Measurements from ENCODE around the gene PLA2R1.

Gene PLA2R1

DNA sequence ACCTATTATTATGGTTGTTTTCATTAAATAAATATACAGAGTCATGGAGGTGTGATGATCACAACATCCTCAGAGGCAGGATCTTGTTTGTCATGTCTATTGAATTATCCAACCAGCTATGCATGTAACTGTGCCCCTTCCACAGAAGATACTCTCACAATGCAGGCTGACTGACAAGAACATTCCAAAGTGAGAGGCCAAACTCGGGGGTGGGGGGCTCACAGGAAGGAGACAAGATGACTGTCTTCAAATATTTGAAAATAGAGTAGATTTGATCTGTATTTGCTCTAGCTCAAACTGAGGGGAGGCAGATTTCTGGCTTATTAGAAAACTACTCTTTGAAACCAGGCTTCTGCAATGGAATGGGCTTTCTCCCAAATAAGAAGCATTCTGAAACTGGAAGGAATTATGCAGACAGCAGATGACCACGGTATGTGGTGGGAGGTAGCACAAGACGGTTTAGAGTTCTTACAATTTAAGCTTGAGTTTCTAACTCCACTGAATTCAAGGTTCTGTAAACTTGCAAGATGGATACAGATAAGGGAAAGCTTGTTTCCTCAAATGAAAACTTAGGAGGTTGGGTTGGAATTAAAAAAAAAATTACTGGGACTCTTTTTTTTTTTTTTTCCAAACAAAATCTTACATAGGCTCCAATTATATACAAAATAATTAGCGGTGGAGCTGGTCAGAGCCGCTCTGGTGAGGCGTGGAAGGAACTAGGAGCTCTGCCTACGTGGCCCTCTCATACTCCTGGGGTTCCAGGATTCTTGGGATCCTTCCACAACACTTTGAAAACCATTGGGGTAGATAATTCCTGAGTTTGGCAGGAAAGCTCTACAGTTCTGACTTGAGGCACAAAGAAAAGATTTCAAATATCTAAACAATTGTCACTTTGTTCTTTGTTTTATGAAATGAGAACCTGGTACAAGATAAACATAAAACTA, 79.3 kb downstream of the PLA2R1 start:
- Histone ChIP-seq H3K9me3 (ENCODE audit: control insufficient read depth, insufficient read depth, low read length) (no peaks in the 10 kb centered on the region), H3K9me2 (replicated peaks; ENCODE audit: control insufficient read depth, low read length) (no peaks in the 10 kb centered on the region), H3K4me2 (ENCODE audit: low read length) (no peak overlapping the region), H3K36me3 (ENCODE audit: control insufficient read depth, low read length) (no peaks in the 10 kb centered on the region), H3K27me3 (ENCODE audit: control insufficient read depth, low read length) (no peaks in the 10 kb centered on the region), H3F3A (ENCODE audit: control insufficient read depth, insufficient read depth) (no peaks in the 10 kb centered on the region), H3K4me3 (ENCODE audit: low read length) (no peak overlapping the region), H3K79me2 (ENCODE audit: control insufficient read depth, low read length) (no peaks in the 10 kb centered on the region), H3K27ac (ENCODE audit: low read depth, low read length) (no peak overlapping the region), H4K20me1 (ENCODE audit: control insufficient read depth, insufficient read depth, low read depth, low read length) (no peaks in the 10 kb centered on the region), H3K4me1 (ENCODE audit: control insufficient read depth, low read length) (no peaks in the 10 kb centered on the region)
- TF ChIP-seq EZH2phosphoT487 (IDR thresholded peaks at IDR 0.05; ENCODE audit: borderline replicate concordance, low read length): no peak
- TF ChIP-seq, protein P1, sequence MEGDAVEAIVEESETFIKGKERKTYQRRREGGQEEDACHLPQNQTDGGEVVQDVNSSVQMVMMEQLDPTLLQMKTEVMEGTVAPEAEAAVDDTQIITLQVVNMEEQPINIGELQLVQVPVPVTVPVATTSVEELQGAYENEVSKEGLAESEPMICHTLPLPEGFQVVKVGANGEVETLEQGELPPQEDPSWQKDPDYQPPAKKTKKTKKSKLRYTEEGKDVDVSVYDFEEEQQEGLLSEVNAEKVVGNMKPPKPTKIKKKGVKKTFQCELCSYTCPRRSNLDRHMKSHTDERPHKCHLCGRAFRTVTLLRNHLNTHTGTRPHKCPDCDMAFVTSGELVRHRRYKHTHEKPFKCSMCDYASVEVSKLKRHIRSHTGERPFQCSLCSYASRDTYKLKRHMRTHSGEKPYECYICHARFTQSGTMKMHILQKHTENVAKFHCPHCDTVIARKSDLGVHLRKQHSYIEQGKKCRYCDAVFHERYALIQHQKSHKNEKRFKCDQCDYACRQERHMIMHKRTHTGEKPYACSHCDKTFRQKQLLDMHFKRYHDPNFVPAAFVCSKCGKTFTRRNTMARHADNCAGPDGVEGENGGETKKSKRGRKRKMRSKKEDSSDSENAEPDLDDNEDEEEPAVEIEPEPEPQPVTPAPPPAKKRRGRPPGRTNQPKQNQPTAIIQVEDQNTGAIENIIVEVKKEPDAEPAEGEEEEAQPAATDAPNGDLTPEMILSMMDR (IDR thresholded peaks at IDR 0.05; ENCODE audit: low read depth, low read length, poor library complexity, severe bottlenecking): no peak

DNA sequence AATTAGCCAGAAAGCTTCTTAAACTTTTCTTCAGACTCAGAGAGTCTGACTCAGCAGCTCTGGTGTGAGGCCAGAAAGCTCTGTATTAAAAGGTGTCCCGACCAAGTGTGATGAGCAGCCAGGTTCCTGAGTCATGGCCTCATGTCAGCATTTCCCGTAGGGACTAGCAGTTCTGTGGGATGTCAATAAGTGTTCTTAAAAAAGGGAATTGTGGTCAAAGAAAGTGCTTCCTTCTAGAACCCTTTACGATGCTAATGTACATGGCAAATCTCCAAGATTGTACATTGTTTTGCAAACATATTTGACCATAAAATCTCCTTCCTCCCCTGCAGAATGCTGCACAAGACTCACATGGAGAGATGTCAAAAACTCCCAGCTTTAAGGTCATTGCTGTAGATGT, 80.1 kb downstream of the PLA2R1 start:
- H3K27ac ChIP-seq (ENCODE audit: low read depth, low read length): no peak overlapping the region
- no peak overlapping the region for H3K4me2 ChIP-seq (ENCODE audit: low read length)
- H4K20me1 ChIP-seq (ENCODE audit: control insufficient read depth, insufficient read depth, low read depth, low read length): no peaks in the 10 kb centered on the region

DNA sequence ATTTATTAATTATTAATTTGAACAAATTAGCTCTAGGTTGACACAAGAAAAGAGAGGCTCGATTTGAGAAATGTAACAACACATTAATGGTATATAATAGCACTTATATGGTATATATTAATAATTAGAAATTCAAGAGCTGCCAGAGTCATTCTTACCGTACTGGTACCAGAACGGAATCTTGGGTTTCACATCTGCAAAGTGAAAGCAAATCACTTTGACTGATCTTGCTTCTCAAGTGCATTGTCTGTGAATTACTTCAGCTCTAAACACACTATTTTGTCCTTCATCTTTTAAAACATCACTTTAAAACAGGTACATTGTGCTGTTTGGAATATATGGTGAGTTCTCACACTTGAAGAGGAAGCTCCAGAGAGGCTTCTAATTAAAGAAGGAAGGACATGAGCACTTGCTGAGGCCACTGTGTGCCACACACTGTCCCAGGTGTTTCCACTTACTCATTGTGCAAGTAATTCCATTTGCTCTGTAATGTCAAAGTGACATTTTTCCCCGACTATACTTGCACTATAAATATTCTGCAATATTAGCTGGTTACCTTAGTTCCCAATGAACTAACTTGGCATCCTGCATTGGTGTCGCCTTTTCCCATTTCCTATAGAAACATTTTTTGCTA, 85.8 kb downstream of the PLA2R1 start:
- Histone ChIP-seq H3K9me3 (ENCODE audit: control insufficient read depth, insufficient read depth, low read length) (no peaks in the 10 kb centered on the region), H3K27ac (ENCODE audit: low read depth, low read length) (no peak overlapping the region), H3K4me2 (ENCODE audit: low read length) (no peak overlapping the region), H3K36me3 (ENCODE audit: control insufficient read depth, low read length) (no peaks in the 10 kb centered on the region), H3F3A (ENCODE audit: control insufficient read depth, insufficient read depth) (no peaks in the 10 kb centered on the region), H3K4me1 (ENCODE audit: control insufficient read depth, low read length) (peaks cover 4% of the 10 kb centered on the region), H4K20me1 (ENCODE audit: control insufficient read depth, insufficient read depth, low read depth, low read length) (no peaks in the 10 kb centered on the region), H3K4me3 (ENCODE audit: low read length) (no peak overlapping the region), H3K9me2 (replicated peaks; ENCODE audit: control insufficient read depth, low read length) (no peaks in the 10 kb centered on the region), H3K79me2 (ENCODE audit: control insufficient read depth, low read length) (no peaks in the 10 kb centered on the region), H3K27me3 (ENCODE audit: control insufficient read depth, low read length) (0 out of 2 replicates have a peak, but pooled peaks cover 7% of the 10 kb centered on the region)
- TF ChIP-seq, protein P1 (IDR thresholded peaks at IDR 0.05; ENCODE audit: low read depth, low read length, poor library complexity, severe bottlenecking): no peak
- no peak for TF ChIP-seq EZH2phosphoT487 (IDR thresholded peaks at IDR 0.05; ENCODE audit: borderline replicate concordance, low read length)

More for the DNA sequence above, 80.1 kb downstream of the PLA2R1 start:
- Histone ChIP-seq H3K79me2 (ENCODE audit: control insufficient read depth, low read length) (no peaks in the 10 kb centered on the region), H3K36me3 (ENCODE audit: control insufficient read depth, low read length) (no peaks in the 10 kb centered on the region), H3K9me3 (ENCODE audit: control insufficient read depth, insufficient read depth, low read length) (no peaks in the 10 kb centered on the region), H3K9me2 (replicated peaks; ENCODE audit: control insufficient read depth, low read length) (no peaks in the 10 kb centered on the region), H3K27me3 (ENCODE audit: control insufficient read depth, low read length) (0 out of 2 replicates have a peak, but pooled peaks cover 1% of the 10 kb centered on the region), H3K4me1 (ENCODE audit: control insufficient read depth, low read length) (no peaks in the 10 kb centered on the region), H3F3A (ENCODE audit: control insufficient read depth, insufficient read depth) (no peaks in the 10 kb centered on the region), H3K4me3 (ENCODE audit: low read length) (no peak overlapping the region)
- TF ChIP-seq, protein P1 (IDR thresholded peaks at IDR 0.05; ENCODE audit: low read depth, low read length, poor library complexity, severe bottlenecking): no peak
- TF ChIP-seq EZH2phosphoT487 (IDR thresholded peaks at IDR 0.05; ENCODE audit: borderline replicate concordance, low read length): no peak
